ENCODE results near the gene SMARCA4.

The SMARCA4 gene

GRCh38 chr19:11014403-11014911, 53.6 kb downstream of the SMARCA4 start:
- no peak for DNase-seq (ENCODE audit: low spot score)

GRCh38 chr19:11016631-11017030, 55.8 kb downstream of the SMARCA4 start:
- no peak for DNase-seq (ENCODE audit: low spot score)

GRCh38 chr19:11017275-11018035, 56.6 kb downstream of the SMARCA4 start:
- no peak for DNase-seq (ENCODE audit: low spot score)

- DNase-seq (ENCODE audit: low spot score): no peak
These were observed 57.3 kb downstream of the SMARCA4 start for GRCh38 chr19:11018179-11018578.

GRCh38 chr19:11018763-11019162, 57.9 kb downstream of the SMARCA4 start:
- DNase-seq (ENCODE audit: low spot score): no peak

GRCh38 chr19:11019262-11019661, 58.4 kb downstream of the SMARCA4 start:
- no peak for DNase-seq (ENCODE audit: low spot score)

- DNase-seq (ENCODE audit: low spot score): no peak
These were observed 59.0 kb downstream of the SMARCA4 start for GRCh38 chr19:11019824-11020223.

GRCh38 chr19:11020423-11020822, 59.6 kb downstream of the SMARCA4 start:
- no peak for DNase-seq (ENCODE audit: low spot score)

- no peak for DNase-seq (ENCODE audit: low spot score)
These were observed 60.3 kb downstream of the SMARCA4 start for GRCh38 chr19:11020982-11021759.

GRCh38 chr19:11021760-11022144, 60.9 kb downstream of the SMARCA4 start:
- no peak for DNase-seq (ENCODE audit: low spot score)

- no peak for DNase-seq (ENCODE audit: low spot score)
These were observed 62.2 kb downstream of the SMARCA4 start for GRCh38 chr19:11023016-11023415.

GRCh38 chr19:11023710-11024109, 62.9 kb downstream of the SMARCA4 start:
- DNase-seq (ENCODE audit: low spot score): no peak

- DNase-seq (ENCODE audit: low spot score): no peak
These were observed 63.4 kb downstream of the SMARCA4 start for GRCh38 chr19:11024259-11024658.

GRCh38 chr19:11025006-11025405, 64.2 kb downstream of the SMARCA4 start:
- no peak for DNase-seq (ENCODE audit: low spot score)

GRCh38 chr19:11025445-11025844, 64.6 kb downstream of the SMARCA4 start:
- no peak for DNase-seq (ENCODE audit: low spot score)

- DNase-seq (ENCODE audit: low spot score): no peak
These were observed 65.2 kb downstream of the SMARCA4 start for GRCh38 chr19:11025997-11026396.

- no peak for DNase-seq (ENCODE audit: low spot score)
These were observed 66.6 kb downstream of the SMARCA4 start for GRCh38 chr19:11027381-11027780.

- DNase-seq (ENCODE audit: low spot score): no peak
These were observed 67.3 kb downstream of the SMARCA4 start for GRCh38 chr19:11028146-11028545.

- no peak for DNase-seq (ENCODE audit: low spot score)
These were observed 70.7 kb downstream of the SMARCA4 start for GRCh38 chr19:11031421-11032070.

- DNase-seq (ENCODE audit: low spot score): no peak
These were observed 72.4 kb downstream of the SMARCA4 start for GRCh38 chr19:11033251-11033650.

GRCh38 chr19:11033763-11034162, 72.9 kb downstream of the SMARCA4 start:
- DNase-seq (ENCODE audit: low spot score): no peak

GRCh38 chr19:11034449-11035213, 73.8 kb downstream of the SMARCA4 start:
- DNase-seq (ENCODE audit: low spot score): no peak
